GM12878 (cell line): ENCODE data around the gene PATJ. TPM values are rescaled to one million over a fixed set of nuclear protein-coding genes. Genes with fewer than 3 reads are reported as not detected.

Source experiments
- ATAC-seq: fragments of 200-7000 bp; cut with Tn5 transposase; 3 replicates; pipeline ENCODE4 v1.9.1; 2020; ENCODE audit warnings: mild to moderate bottlenecking, moderate library complexity
- BruUV-seq: library from RNA; stranded (reverse); fragments of 400-500 nt; replicated peaks from 2 replicates; lab custom pipeline; 2021; lab: Mats Ljungman, UMichigan
- CTCF ChIA-PET: fragments of 300-600 bp; sonication (Branson Sonifier 250); formaldehyde crosslinking; extraction: SDS; loops from one replicate; lab custom pipeline; 2021; ENCODE audit warnings: inconsistent platforms; lab: Yijun Ruan, JAX
- POLR2A ChIA-PET: fragments of 350-600 bp; formaldehyde crosslinking; extraction: SDS; loops from one replicate; lab custom pipeline; 2021; ENCODE audit warnings: inconsistent platforms; lab: Charles Lee
- RAD21 ChIA-PET: fragments of 300-600 bp; sonication (Branson Sonifier 250); formaldehyde crosslinking; loops from one replicate; lab custom pipeline; 2023; ENCODE audit warnings: antibody characterized with exemption; ENCODE audit not compliant: unreplicated experiment; lab: Charles Lee
- SMC1A ChIA-PET: fragments of 300-600 bp; sonication (Branson Sonifier 250); formaldehyde crosslinking; loops from one replicate; lab custom pipeline; 2023; ENCODE audit not compliant: unreplicated experiment, uncharacterized antibody; lab: Charles Lee
- DNase-seq: peaks from one replicate; pipeline ENCODE4 v3.0.0-alpha.2; 2011; ENCODE audit warnings: low read depth, low spot score
- FAIRE-seq: peaks from 3 replicates; lab custom pipeline; 2011; peaks lifted over from hg19 to GRCh38; lab: Jason Lieb, UNC
- H2AFZ ChIP-seq: 2 replicates; pipeline ENCODE4 v1.6.0; 2011; ENCODE audit warnings: low read depth, low read length, control low read depth; ENCODE audit not compliant: control insufficient read depth
- H3K27ac ChIP-seq: 2 replicates; pipeline ENCODE4 v1.5.1; 2011; ENCODE audit warnings: control low read depth; ENCODE audit not compliant: control insufficient read depth, insufficient read depth
- H3K27me3 ChIP-seq, 2 experiments: replicated peaks in 1 of 2; 2 replicates each; pipeline versions ENCODE4 v1.6.0 to v1.6.1; 2011; ENCODE audit warnings: low read length in 1 of 2; ENCODE audit not compliant: control insufficient read depth in 2 of 2, insufficient read depth in 2 of 2
- H3K36me3 ChIP-seq, 2 experiments: 2 replicates each; pipeline ENCODE4 v1.5.1; 2011; ENCODE audit warnings: low read length in 1 of 2; ENCODE audit not compliant: control insufficient read depth in 2 of 2, insufficient read depth in 2 of 2
- H3K4me1 ChIP-seq: 2 replicates; pipeline ENCODE4 v1.6.1; 2011; ENCODE audit warnings: mild to moderate bottlenecking, low read length, moderate library complexity, mixed read lengths; ENCODE audit not compliant: control insufficient read depth, insufficient read depth
- H3K4me2 ChIP-seq: 2 replicates; pipeline ENCODE4 v1.6.0; 2011; ENCODE audit warnings: control low read depth; ENCODE audit not compliant: control insufficient read depth, insufficient read depth
- H3K4me3 ChIP-seq: fragments of 200-600 bp; sonication (generic); 2 replicates; pipeline ENCODE4 v1.5.1; 2016
- H3K79me2 ChIP-seq: 2 replicates; pipeline ENCODE4 v1.6.0; 2011; ENCODE audit warnings: low read length; ENCODE audit not compliant: control insufficient read depth, insufficient read depth
- H3K9ac ChIP-seq: 2 replicates; pipeline ENCODE4 v1.8.0; 2011; ENCODE audit warnings: low read length, control low read depth, mixed read lengths; ENCODE audit not compliant: control insufficient read depth, insufficient read depth
- H3K9me3 ChIP-seq: replicated peaks from 3 replicates; pipeline ENCODE4 v1.5.1; 2011; ENCODE audit warnings: mild to moderate bottlenecking, low read length; ENCODE audit not compliant: control insufficient read depth, insufficient read depth
- H4K20me1 ChIP-seq: 2 replicates; pipeline ENCODE4 v1.6.0; 2011; ENCODE audit not compliant: control insufficient read depth, insufficient read depth
- CBX5 ChIP-seq: sonication (generic); IDR thresholded peaks from 2 replicates; pipeline ENCODE4 v1.6.1; 2016; ENCODE audit warnings: low read depth, moderate library complexity, mild to moderate bottlenecking, inconsistent platforms
- RAD51 ChIP-seq: fragments of 450-650 bp; IDR thresholded peaks from 2 replicates; pipeline ENCODE4 v1.6.1; 2016; ENCODE audit warnings: moderate library complexity, mild to moderate bottlenecking, inconsistent platforms
- RCOR1 ChIP-seq: conservative IDR thresholded peaks from 2 replicates; pipeline ENCODE4 v1.6.1; 2012; ENCODE audit warnings: low read depth, low read length, improper control_type of control experiment
- RUNX3 ChIP-seq: IDR thresholded peaks from 2 replicates; pipeline ENCODE4 v1.6.1; 2012; ENCODE audit warnings: low read length, inconsistent platforms
- ZNF384 ChIP-seq: IDR thresholded peaks from 2 replicates; pipeline ENCODE4 v1.6.1; 2012; ENCODE audit warnings: low read depth, mild to moderate bottlenecking, low read length, improper control_type of control experiment, borderline replicate concordance
- WGBS: methylation state at CpG from one replicate; pipeline ENCODE4 v1.1.6; 2016; ENCODE audit warnings: low lambda C conversion rate; ENCODE audit not compliant: insufficient replicate concordance, insufficient coverage; ENCODE audit errors: missing lambda C conversion rate; 5-methylcytosine and 5-hydroxymethylcytosine counted together
- in situ Hi-C: fragments of 300-500 bp; cut with MboI; formaldehyde crosslinking; loops from 9 replicates; pipeline ENCODE4 v1.14.3; 2018; ENCODE audit warnings: mixed read lengths
- intact Hi-C: fragments of 100-400 bp; cut with micrococcal nuclease; formaldehyde crosslinking; loops from one replicate; pipeline ENCODE4 v1.14.2; 2022; ENCODE audit not compliant: unreplicated experiment
- polyA plus RNA-seq, 11 experiments: library from polyadenylated mRNA; depleted of rRNA in 4 of 11; unstranded in 6 of 11; stranded (reverse) in 5 of 11; fragments of >200 nt; fragmentation: Nextera tagmentation in 4 of 11; fragmentation: Illumina TruSeq in 1 of 11; extraction: Ambion mirVana in 4 of 11; extraction: Trizol in 1 of 11; gene quantifications; 1 replicate in 1 of 11; 2 replicates in 10 of 11; pipeline versions ENCODE4 v1.2.1 to v1.2.3, GENCODE V29; 2011 to 2016; ENCODE audit warnings: inconsistent platforms in 2 of 11, missing spikeins in 2 of 11, low read depth in 1 of 11
- total RNA-seq, 4 experiments: library from RNA; depleted of rRNA in 3 of 4; stranded (reverse); fragments of >200 nt in 3 of 4; fragmentation: Illumina TruSeq in 1 of 4; extraction: Trizol in 1 of 4; gene quantifications; 2 replicates each; pipeline versions ENCODE4 v1.2.1 to v1.2.3, GENCODE V29; 2013 to 2021
- TF ChIP-seq, protein P1 (sequence below): fragments of 450-650 bp; IDR thresholded peaks from 2 replicates; pipeline ENCODE4 v1.6.1; 2017; ENCODE audit warnings: mild to moderate bottlenecking, moderate library complexity
- TF ChIP-seq, protein P2 (sequence below): fragments of 450-650 bp; IDR thresholded peaks from 2 replicates; pipeline ENCODE4 v1.6.1; 2017; ENCODE audit warnings: mild to moderate bottlenecking

The PATJ gene
- total and polyA plus RNA-seq, 10 of the 15 experiments (the other 5 are each of a cell fraction or from before 2014, with no cell fraction given): 2.8 to 13.9 (median 6.9) TPM

DNA sequence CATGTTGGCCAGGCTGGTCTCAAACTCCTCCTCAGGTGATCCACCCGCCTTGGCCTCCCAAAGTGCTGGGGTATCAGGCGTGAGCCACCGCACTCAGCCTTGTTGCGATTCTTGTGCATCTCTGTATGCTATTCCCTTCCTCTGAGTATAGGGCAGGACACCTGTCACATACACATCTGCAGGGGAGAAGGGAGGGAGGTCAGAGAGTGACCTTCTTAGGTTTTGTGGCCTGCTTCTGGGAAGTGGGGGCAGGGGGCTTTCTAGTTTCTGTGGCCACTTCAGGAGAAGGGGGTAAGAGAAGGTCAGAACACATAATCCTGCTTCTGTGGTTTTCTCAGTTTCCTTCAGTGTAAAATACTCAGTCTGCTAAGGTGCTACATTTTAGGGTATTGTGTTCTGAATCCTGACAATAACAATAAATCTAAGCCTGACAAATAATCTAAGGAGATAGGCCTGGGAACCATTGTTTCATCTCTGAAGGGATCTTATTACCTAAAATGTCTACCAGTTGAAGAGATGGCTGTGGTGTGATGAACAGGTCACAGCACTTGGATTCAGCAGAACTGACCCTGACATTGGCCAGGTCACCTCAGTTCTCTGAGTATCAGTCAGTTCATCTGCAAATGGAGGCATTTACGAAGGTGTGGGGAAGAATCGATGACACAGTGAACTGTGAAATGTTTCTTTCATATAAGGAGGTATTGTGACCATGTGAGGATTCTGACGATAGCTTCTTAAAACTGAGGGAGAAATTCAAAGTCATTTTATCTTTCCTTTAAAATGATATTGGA lies 239.8 kb downstream of the PATJ start:
- Histone ChIP-seq H2AFZ (no peak overlapping the region), H3K27ac (no peak overlapping the region), H3K36me3 (no peaks in the 10 kb centered on the region), H3K9ac (no peak overlapping the region), H3K9me3 (no peaks in the 10 kb centered on the region), H3K27me3 (no peaks in the 10 kb centered on the region), H3K4me3 (no peak overlapping the region), H3K4me2 (no peak overlapping the region), H4K20me1 (no peaks in the 10 kb centered on the region), H3K4me1 (peaks cover 4% of the 10 kb centered on the region), H3K79me2 (no peaks in the 10 kb centered on the region)
- DNase-seq (no peak), ATAC-seq (no peak), FAIRE-seq (no peak)
- TF ChIP-seq, protein P1, sequence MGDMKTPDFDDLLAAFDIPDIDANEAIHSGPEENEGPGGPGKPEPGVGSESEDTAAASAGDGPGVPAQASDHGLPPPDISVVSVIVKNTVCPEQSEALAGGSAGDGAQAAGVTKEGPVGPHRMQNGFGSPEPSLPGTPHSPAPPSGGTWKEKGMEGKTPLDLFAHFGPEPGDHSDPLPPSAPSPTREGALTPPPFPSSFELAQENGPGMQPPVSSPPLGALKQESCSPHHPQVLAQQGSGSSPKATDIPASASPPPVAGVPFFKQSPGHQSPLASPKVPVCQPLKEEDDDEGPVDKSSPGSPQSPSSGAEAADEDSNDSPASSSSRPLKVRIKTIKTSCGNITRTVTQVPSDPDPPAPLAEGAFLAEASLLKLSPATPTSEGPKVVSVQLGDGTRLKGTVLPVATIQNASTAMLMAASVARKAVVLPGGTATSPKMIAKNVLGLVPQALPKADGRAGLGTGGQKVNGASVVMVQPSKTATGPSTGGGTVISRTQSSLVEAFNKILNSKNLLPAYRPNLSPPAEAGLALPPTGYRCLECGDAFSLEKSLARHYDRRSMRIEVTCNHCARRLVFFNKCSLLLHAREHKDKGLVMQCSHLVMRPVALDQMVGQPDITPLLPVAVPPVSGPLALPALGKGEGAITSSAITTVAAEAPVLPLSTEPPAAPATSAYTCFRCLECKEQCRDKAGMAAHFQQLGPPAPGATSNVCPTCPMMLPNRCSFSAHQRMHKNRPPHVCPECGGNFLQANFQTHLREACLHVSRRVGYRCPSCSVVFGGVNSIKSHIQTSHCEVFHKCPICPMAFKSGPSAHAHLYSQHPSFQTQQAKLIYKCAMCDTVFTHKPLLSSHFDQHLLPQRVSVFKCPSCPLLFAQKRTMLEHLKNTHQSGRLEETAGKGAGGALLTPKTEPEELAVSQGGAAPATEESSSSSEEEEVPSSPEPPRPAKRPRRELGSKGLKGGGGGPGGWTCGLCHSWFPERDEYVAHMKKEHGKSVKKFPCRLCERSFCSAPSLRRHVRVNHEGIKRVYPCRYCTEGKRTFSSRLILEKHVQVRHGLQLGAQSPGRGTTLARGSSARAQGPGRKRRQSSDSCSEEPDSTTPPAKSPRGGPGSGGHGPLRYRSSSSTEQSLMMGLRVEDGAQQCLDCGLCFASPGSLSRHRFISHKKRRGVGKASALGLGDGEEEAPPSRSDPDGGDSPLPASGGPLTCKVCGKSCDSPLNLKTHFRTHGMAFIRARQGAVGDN: no peak
- TF ChIP-seq RCOR1: no peak
- no peak for TF ChIP-seq RAD51
- no peak for TF ChIP-seq CBX5
- TF ChIP-seq, protein P2, sequence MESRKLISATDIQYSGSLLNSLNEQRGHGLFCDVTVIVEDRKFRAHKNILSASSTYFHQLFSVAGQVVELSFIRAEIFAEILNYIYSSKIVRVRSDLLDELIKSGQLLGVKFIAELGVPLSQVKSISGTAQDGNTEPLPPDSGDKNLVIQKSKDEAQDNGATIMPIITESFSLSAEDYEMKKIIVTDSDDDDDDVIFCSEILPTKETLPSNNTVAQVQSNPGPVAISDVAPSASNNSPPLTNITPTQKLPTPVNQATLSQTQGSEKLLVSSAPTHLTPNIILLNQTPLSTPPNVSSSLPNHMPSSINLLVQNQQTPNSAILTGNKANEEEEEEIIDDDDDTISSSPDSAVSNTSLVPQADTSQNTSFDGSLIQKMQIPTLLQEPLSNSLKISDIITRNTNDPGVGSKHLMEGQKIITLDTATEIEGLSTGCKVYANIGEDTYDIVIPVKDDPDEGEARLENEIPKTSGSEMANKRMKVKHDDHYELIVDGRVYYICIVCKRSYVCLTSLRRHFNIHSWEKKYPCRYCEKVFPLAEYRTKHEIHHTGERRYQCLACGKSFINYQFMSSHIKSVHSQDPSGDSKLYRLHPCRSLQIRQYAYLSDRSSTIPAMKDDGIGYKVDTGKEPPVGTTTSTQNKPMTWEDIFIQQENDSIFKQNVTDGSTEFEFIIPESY: no peak
- peak; percentile 59 for TF ChIP-seq RUNX3
- TF ChIP-seq ZNF384: no peak
- RAD21 ChIA-PET: no interaction called here
- 58% methylated on average over 7 of the region's 7 CpGs for WGBS
- intact Hi-C loops (no loop called here), in situ Hi-C loops (no loop called here)
- POLR2A ChIA-PET: no interaction called here
- BruUV-seq: no TSS peak
- CTCF ChIA-PET: no interaction called here
- SMC1A ChIA-PET: no interaction called here
